Vagina (tissue), 2 donors: ENCODE data around the gene EZR.

Experiments used
- CTCF ChIP-seq, 3 experiments: fragments of 450-650 bp in 2 of 3; fragments of 200-600 bp in 1 of 3; sonication (generic) in 1 of 3; IDR thresholded peaks; one replicate each; pipeline ENCODE4 v1.5.1; 2017 to 2019; ENCODE audit warnings: antibody characterized with exemption in 3 of 3, mild to moderate bottlenecking in 2 of 3, moderate library complexity in 2 of 3
- POLR2AphosphoS5 ChIP-seq, 2 donors: sonication (generic); formaldehyde crosslinking; IDR thresholded peaks; one replicate each; pipeline ENCODE4 v1.9.0; 2017; ENCODE audit warnings: antibody characterized with exemption in 2 of 2, mild to moderate bottlenecking in 2 of 2, low read depth in 1 of 2; ENCODE audit not compliant: insufficient read depth in 1 of 2

- TF ChIP-seq CTCF (IDR thresholded peaks at IDR 0.05) = no peak
- TF ChIP-seq POLR2AphosphoS5 (IDR thresholded peaks at IDR 0.05; ENCODE audit: insufficient read depth in 1 of 2, low read depth in 1 of 2) = no peak
Measured at GRCh38 chr6:158791274-158791855, 27.8 kb downstream of the EZR start.
